MG63 (cell line): Measurements from ENCODE around the gene LCAT. TPM values are rescaled to one million over a fixed set of nuclear protein-coding genes. Genes with fewer than 3 reads are reported as not detected.

Experiments
- DNase-seq: peaks from one replicate; pipeline ENCODE4 v3.0.0-alpha.2; 2020
- H3K27me3 ChIP-seq: fragments of 250-450 bp; sonication (Bioruptor Pico); 2 replicates; pipeline ENCODE4 v1.5.1; 2020; ENCODE audit warnings: mild to moderate bottlenecking, moderate library complexity
- H3K36me3 ChIP-seq: fragments of 250-450 bp; sonication (Bioruptor Pico); 2 replicates; pipeline ENCODE4 v1.5.1; 2020; ENCODE audit warnings: mild to moderate bottlenecking, moderate library complexity
- H3K4me3 ChIP-seq: fragments of 250-450 bp; sonication (Bioruptor Pico); 2 replicates; pipeline ENCODE4 v1.5.1; 2020; ENCODE audit warnings: mild to moderate bottlenecking, moderate library complexity
- H3K9me3 ChIP-seq: fragments of 250-450 bp; sonication (Bioruptor Pico); 2 replicates; pipeline ENCODE4 v1.5.1; 2020; ENCODE audit warnings: mild to moderate bottlenecking, moderate library complexity
- total RNA-seq: library from RNA; depleted of rRNA; stranded (reverse); fragments of >200 nt; shearing (Covaris generic); gene quantifications from 2 replicates; pipeline ENCODE4 v1.2.3, GENCODE V29; 2014; ENCODE audit warnings: low replicate concordance

Gene LCAT
- total RNA-seq, 1 experiment from 2014 or later, result 0.16 TPM

DNA sequence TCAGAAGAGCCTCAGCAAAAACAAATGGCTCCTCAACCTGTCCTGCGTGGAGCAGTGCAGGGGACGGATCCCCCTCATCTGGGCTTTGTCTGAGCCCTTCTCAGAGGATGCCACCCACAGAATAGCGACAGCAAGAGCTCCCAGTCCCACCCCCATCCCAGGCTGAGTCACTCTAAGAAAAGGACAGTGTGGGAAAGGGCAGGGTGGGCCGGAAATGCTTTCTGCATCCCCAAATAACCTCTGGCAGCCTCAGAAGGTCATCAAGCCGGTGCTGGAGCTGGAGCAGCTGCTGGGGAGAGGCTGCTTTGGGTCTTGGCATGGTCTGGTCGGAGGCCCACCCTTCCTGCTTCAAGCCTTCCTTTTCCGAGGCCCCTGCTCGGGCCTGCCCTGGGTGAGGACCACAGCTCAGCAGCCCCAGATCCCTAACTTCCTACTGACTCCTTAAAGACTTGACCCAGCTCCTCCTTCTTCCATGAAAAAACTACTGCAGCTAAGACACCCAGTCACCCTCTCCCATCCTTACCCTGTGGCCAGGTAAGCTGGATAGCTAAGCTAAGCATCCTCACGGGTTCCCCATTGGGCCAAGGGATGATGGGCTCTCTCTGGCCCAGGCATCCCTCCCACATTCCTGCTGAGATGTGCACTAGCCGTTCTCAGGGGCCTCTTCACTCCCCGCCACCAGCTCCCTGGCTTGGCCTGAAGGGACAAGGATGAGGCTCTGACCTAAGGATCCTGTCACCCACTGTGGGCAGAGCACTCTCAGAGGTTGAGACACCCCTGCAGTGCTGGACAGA, 15.8 kb upstream of the LCAT start:
- Histone ChIP-seq H3K27me3 (no peaks in the 10 kb centered on the region), H3K36me3 (peaks cover 2% of the 10 kb centered on the region), H3K9me3 (no peaks in the 10 kb centered on the region), H3K4me3 (no peak overlapping the region)
- DNase-seq, result no peak

DNA sequence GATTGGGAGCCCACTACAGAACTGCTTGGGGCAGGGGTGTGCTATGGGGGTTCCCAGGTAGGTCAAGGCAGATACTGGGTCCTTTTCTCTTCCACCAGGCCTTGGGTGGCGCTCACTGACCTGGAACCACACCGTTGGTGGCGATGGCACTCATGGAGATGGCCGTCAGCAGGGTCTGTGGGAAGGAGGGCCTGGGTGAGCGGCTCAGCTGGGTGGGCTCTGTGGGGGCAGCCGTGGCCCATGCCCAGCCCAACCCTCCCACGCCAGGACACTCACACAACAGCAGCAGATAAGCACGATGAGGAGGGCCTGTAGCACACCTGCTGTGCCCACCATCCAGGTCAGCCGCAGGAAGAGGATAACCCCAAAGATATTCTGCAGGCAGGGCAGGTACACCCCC, 13.7 kb upstream of the LCAT start:
- Histone ChIP-seq H3K4me3 (no peak overlapping the region), H3K36me3 (no peaks in the 10 kb centered on the region; the same call in none of the 2 replicates)

DNA sequence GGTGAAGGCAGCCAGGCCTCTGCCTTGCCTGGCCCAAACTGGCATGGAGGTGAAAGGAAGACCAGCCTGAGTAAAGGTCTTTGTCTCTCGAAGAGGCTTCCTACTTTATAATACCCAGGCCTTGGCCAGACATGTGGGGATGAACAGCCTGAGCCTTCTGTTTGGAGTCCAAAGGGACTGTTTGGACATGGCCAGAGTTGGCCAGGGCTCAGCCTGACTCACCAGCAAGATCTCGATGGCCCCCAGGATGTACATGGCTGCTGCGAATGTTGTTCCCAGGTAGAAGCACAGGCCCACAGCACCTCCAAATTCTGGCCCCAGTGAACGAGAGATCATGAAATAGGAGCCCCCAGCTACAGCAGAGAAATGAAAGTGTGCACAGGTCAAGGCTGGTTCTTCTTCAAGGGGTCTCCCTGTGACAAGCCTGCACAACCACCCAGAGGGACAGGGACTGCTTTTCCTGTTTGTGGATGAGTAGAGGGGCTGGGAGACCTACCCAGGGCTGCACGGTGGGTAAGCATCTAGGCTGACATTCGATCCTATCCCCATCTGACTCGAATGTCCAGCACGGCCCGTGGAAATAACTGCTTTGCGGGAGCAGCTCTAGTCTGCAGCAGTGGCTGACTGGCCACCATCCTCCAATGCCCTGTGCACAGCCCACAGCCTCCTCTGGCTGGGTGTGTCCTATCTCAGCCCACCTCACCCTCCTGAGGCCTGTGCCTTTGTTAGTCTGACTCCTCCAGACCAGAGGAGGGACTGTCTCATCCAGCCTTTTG, 10.7 kb upstream of the LCAT start:
- DNase-seq, result no peak
- Histone ChIP-seq H3K36me3 (no peaks in the 10 kb centered on the region; the same call in none of the 2 replicates), H3K9me3 (no peaks in the 10 kb centered on the region), H3K27me3 (no peaks in the 10 kb centered on the region), H3K4me3 (no peak overlapping the region)

More for the DNA sequence above, 13.7 kb upstream of the LCAT start:
- DNase-seq, result no peak
- Histone ChIP-seq H3K27me3 (no peaks in the 10 kb centered on the region), H3K9me3 (no peaks in the 10 kb centered on the region)

DNA sequence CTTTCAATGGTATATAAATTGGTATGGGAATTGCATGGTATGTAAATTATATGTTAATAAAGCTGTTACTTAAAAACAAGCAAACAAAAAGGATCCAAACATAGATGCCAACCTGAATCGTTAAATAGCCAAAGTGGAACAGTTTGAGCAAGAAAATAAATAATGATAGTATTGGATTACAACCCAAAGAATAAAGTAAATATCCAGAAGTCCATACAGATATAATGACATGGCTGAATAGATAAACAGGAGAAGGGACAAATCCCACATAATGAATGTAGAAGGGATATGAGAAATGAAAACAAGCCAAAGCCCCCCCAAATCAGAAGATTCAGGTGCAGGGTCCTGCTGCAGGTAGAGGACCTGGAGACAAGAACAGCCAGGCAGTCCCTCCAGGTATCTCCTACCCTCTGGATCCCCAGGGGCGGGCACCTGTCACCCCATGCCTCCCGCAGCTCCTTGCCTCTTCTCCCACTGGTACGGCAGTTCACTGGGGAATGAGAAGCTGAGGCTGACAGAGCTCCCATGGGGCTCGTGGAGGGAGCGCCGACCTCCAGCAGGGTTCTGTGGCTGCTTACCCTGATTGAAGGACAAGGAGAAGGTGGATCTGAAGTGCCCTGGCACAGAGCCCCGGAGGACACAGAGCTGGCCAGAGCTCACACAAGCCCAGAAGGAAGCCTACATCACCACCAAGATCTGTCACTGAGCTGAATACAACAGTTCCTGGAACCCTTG, 9.9 kb upstream of the LCAT start:
- H3K27me3 ChIP-seq, result no peaks in the 10 kb centered on the region
- H3K9me3 ChIP-seq, result no peaks in the 10 kb centered on the region
- no peaks in the 10 kb centered on the region; the same call in none of the 2 replicates for H3K36me3 ChIP-seq
- DNase-seq, result no peak
- no peak overlapping the region for H3K4me3 ChIP-seq

DNA sequence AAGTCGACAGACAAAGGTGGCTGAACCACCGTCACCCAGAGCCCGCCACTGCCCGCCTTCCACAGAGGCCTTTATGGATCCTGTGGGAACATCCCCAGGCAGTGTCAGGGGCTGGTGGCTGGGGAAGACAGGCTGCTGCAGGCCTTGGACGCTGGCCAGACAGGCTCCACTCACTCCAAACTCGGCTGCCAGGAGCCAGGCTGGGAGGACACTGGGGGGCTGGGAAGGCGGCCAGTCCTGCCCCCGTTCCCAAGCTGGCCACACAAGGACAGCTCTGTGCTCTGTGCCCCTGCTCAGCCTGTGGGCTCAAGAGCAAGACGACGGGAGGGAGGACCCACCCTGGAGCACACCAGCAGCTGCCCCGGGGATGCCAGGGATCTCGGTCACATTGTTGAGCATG, 7.6 kb upstream of the LCAT start:
- no peak overlapping the region for H3K4me3 ChIP-seq
- no peaks in the 10 kb centered on the region; the same call in none of the 2 replicates for H3K36me3 ChIP-seq
- H3K27me3 ChIP-seq, result no peaks in the 10 kb centered on the region
- no peak for DNase-seq
- no peaks in the 10 kb centered on the region for H3K9me3 ChIP-seq

DNA sequence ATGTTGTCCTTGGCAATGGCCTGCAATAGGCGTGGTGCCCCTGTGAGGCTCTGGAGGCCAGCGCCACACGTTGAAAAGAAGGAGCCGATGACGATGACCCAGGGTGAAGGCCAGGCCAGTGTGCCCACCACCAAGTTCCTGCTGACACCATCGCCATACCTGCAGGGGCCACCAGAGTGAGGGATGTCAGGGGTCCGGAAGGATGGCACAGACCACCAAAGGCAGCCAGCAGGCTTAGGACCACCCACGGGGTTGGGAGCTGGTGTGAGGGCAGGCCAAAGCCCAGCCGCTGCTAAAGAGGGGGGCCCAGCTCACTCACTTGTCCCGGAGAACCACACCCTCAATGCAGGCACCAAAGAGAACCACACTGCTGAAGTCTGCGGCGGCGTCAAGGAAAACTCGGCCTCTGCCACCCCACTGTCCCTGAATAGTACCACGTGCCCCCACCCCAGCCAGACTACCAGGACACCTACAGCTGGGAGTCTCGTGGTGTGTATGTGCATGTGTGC, 6.5 kb upstream of the LCAT start:
- H3K4me3 ChIP-seq, result no peak overlapping the region
- no peaks in the 10 kb centered on the region for H3K36me3 ChIP-seq
- no peaks in the 10 kb centered on the region for H3K9me3 ChIP-seq
- no peaks in the 10 kb centered on the region for H3K27me3 ChIP-seq
- DNase-seq, result no peak

DNA sequence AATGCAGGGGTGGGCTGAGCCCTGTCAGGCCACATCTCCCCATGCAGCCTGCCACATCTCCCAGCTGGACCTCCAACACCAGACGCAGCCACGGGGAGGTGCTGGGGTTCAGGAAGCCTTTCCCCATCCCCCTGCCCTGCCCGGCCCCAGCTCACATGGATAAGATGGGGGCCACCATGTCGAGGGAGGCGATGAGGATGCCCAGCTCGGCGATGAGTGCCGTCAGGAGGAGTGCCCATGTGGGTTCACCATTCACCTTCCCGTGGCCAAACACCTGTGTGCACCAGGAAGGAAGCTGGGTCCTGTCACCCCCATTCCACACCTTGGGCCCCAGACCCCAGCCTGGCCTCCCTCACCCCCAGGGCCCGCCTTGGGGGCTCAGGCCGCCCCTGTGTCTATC, 5.7 kb upstream of the LCAT start:
- DNase-seq, result no peak
- Histone ChIP-seq H3K27me3 (no peaks in the 10 kb centered on the region), H3K36me3 (no peaks in the 10 kb centered on the region), H3K4me3 (no peak overlapping the region), H3K9me3 (no peaks in the 10 kb centered on the region)

DNA sequence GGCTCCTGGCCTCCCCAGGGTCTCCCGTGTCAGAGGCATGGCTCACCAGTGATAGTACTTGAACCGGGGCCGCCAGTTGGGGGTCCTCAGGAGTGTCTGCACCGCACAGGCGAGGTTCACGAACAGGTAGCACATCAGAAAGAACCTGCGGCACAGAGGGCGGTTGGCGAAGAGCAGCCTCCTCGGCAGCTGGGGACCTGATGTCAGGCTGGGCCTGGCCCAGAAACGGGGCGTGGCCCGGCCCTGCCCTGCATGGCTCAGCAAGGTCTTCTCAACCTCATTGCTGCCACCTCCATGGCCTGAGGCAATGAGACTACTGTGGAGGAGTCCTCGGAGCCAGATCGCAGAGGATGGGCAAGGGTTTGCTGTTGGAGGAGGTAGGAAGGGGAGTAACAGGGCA, 4.1 kb upstream of the LCAT start:
- H3K27me3 ChIP-seq, result no peaks in the 10 kb centered on the region
- H3K4me3 ChIP-seq, result no peak overlapping the region
- no peaks in the 10 kb centered on the region for H3K9me3 ChIP-seq
- no peaks in the 10 kb centered on the region for H3K36me3 ChIP-seq
- DNase-seq, result no peak

DNA sequence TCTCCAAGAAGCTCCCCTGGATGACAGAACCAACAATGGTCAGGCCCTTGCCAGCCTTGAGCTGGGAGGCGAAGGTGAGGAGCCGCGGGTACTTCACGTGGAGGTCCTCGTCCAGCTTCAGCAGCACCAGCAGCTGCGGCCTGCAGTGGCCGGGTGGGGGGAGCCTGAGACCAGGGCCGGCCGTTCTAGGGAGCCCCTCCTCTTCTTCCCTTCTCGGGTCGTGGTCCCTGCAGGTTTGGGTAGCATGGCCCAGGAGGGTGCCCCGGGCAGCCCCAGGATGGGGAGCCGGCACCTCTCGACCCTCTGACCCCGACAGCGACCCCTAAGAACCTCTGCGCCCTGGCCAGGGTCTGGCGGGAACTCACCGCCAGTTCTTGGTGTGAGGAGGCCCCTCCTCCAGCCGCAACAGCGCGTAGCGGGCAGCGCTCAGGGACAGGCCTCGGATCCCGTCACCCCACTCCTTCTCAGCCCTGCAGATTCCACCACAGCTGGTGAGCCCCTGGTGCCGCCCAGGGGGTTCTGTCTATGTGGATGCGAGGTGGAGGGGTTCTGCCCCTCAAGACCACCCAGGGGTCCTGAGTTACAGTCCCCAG, 3.1 kb upstream of the LCAT start:
- no peaks in the 10 kb centered on the region for H3K36me3 ChIP-seq
- no peaks in the 10 kb centered on the region for H3K9me3 ChIP-seq
- H3K27me3 ChIP-seq, result no peaks in the 10 kb centered on the region
- H3K4me3 ChIP-seq, result no peak overlapping the region
- DNase-seq, result no peak

DNA sequence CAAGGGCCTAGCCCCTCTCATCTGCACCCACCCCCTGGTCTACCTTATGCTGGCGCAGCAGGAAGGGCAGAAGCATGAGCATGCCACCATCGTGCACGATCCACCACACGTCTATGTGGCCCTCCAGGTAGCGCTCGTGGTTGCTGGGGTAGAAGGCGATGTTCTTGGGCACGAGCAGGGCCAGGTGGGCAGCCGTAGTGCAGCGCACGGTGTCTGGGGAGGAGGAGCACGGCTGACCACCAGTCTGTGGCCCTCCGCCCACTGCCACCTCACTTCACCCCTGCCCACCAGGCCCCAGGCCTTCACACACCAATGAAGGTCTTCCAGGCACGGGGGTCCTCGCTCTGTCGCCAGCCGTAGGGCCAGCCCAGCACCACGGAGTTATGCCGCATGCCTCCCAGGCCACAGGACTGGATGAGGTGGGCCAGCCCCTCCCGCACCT, 2.2 kb upstream of the LCAT start:
- no peaks in the 10 kb centered on the region for H3K9me3 ChIP-seq
- H3K27me3 ChIP-seq, result no peaks in the 10 kb centered on the region
- no peaks in the 10 kb centered on the region for H3K36me3 ChIP-seq
- no peak overlapping the region for H3K4me3 ChIP-seq
- DNase-seq, result no peak

DNA sequence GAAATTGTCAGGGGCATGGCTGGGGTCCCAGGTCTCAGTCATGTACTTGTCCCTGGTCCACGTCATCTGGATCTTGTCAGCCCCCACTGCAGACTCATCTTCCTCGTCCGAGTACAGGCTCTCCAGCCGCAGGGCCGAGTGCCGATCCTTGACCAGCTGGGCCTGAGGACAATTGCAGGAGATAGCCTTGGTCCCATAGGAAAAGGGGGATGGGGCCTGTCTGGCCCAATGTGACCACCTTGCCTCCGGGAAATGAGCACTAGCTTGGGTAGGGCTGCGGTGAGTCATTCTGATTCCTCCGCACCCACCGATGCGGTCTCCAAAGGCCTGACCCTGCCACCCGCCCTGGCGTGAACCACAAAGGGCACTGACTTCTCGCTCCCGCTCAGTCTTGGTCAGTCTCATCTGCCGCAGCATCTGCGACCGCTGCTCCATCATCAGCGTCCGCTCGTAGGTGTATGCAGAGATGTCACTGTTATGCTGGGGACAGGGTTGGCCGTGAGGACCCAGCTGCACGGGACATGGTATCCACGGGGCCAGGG, 1.5 kb upstream of the LCAT start:
- DNase-seq, result no peak
- H3K27me3 ChIP-seq, result no peaks in the 10 kb centered on the region
- no peaks in the 10 kb centered on the region for H3K9me3 ChIP-seq
- H3K36me3 ChIP-seq, result no peaks in the 10 kb centered on the region
- no peak overlapping the region for H3K4me3 ChIP-seq

DNA sequence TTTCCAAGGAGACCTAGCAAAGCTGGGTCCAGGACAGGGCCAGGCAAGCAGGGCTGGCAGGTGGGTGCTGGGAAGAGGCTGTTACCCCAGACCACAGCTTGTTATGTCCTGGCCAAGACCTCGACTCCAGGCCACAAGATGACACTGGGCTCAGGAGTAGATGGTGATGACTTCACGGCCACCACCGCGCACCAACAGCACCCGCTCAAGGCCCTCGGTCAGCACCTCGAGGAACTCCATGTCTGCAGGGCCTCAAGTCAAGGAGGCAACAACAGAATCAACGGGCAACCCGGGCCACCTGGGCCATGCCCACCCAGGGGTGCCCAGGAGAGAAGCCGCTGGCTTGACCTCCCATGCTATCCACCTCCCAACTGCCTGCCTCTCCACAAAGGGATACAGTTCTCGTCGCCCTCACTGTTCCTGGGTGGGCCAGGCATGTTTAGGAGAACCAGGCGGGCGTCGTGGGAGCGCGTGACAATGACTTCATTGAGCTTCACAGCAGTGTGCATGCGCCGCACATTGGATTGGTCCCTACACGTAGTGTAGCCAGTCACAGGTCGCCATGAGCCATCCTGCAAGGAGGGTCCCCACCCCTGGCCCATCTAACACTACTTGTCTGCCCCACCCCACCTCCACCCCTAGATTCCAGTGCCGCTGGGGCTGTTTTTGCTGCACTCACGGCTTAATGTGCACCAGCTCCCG, 921 bp upstream of the LCAT start:
- no peaks in the 10 kb centered on the region for H3K9me3 ChIP-seq
- H3K36me3 ChIP-seq, result no peaks in the 10 kb centered on the region; the same call in 1 of the 2 replicates

DNA sequence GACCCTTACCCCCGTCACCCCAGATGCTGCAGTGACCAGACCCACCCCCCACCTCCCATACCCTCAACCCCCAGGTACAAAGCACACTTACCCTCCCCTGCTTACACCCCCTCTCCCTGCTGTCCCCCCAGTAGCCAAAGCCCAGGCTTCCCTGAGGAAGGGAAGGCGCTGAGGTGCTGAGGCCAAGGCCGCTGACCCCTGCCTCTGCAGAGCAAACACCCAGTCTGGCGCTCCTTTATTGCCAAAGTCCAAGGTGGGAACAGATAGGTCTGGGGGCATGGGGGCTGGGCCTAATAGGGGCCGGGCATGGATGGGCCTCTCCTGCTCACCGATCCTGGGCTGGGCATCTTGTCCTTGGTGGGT, 683 bp downstream of the LCAT start:
- Histone ChIP-seq H3K4me3 (no peak overlapping the region), H3K36me3 (no peaks in the 10 kb centered on the region; the same call in 1 of the 2 replicates), H3K27me3 (no peaks in the 10 kb centered on the region), H3K9me3 (no peaks in the 10 kb centered on the region)
- DNase-seq, result no peak

More for the DNA sequence above, 921 bp upstream of the LCAT start:
- no peak overlapping the region for H3K4me3 ChIP-seq
- DNase-seq, result no peak
- H3K27me3 ChIP-seq, result no peaks in the 10 kb centered on the region

DNA sequence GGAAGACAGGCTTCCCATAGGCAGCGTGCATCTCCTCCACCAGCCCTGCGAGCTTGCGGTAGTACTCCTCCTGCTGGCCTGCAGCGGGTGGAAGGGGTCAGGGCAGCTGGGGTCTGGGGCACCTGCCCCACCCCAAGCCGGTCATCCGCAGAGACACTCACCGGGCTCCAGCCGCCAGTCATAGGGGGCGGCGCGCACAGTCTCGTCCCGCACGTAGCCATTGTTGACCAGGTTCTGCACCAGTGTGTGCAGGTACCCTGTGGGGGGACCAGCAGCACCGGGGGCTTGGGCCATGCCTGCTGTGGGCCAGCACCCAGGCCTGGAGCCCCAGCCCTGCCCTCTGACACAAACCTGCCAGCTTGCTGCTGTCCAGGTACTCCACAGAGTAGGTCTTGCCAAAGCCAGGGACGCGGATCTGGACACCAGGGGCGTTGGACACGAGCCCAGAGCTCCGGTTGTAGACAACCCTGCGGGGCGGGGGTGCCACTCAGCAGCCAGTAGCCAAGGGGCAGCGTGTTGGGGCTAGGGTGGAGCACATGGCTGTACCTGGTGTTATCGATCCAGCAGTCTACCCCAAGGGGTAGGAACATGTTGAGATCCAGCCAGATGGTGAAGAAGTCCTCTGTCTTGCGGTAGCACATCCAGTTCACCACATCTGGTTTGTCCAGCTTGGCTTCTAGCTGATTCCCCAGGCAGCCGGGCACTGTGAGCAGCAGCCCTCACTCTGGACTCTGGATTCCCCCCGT, 1.2 kb downstream of the LCAT start:
- DNase-seq, result no peak
- Histone ChIP-seq H3K27me3 (no peaks in the 10 kb centered on the region), H3K9me3 (no peaks in the 10 kb centered on the region), H3K4me3 (no peak overlapping the region), H3K36me3 (no peaks in the 10 kb centered on the region; the same call in 1 of the 2 replicates)

DNA sequence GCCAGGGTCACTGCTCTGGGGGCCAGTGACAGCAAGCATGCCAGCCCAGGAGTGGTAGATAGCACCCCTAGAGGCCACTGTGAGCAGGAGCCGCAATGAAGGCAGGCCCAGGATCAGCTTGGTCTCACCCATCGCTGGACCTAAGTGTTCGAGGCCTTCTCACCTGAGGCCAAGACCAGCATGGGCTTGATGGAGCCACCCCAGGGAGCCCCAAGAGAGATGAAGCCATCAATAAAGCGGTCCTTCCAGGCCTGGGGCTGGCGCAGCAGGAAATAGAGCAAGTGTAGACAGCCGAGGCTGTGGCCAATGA, 1.8 kb downstream of the LCAT start:
- Histone ChIP-seq H3K36me3 (no peaks in the 10 kb centered on the region; the same call in 1 of the 2 replicates), H3K4me3 (no peak overlapping the region), H3K9me3 (no peaks in the 10 kb centered on the region), H3K27me3 (no peaks in the 10 kb centered on the region)
- DNase-seq, result peak; percentile 29
